Keratinocyte (primary cell): ENCODE measurements around the gene SYT8. TPM values are rescaled to one million over a fixed set of nuclear protein-coding genes. Genes with fewer than 3 reads are reported as not detected.
A peak's percentile ranks its signal among the peaks of the same experiment; 100 is the strongest.

Experiments
- DNase-seq: peaks from one replicate; pipeline ENCODE4 v3.0.0-alpha.2; 2011; ENCODE audit warnings: low read depth, missing footprints, low spot score
- FAIRE-seq: peaks from 2 replicates; lab custom pipeline; 2011; peaks lifted over from hg19 to GRCh38; lab: Jason Lieb, UNC
- H2AFZ ChIP-seq: 2 replicates; pipeline ENCODE4 v1.6.0; 2012; ENCODE audit warnings: low read length, control low read depth, inconsistent platforms; ENCODE audit not compliant: control insufficient read depth
- H3K27ac ChIP-seq: 2 replicates; pipeline ENCODE4 v1.5.1; 2011; ENCODE audit warnings: low read length; ENCODE audit not compliant: control insufficient read depth, insufficient read depth
- H3K27me3 ChIP-seq: 3 replicates; pipeline ENCODE4 v1.6.0; 2011; ENCODE audit warnings: low read length; ENCODE audit not compliant: control insufficient read depth, insufficient read depth; ENCODE audit errors: extremely low read depth
- H3K36me3 ChIP-seq, 2 experiments: 2 replicates in 1 of 2; 3 replicates in 1 of 2; pipeline ENCODE4 v1.5.1; 2011; ENCODE audit warnings: low read length in 2 of 2, mild to moderate bottlenecking in 1 of 2; ENCODE audit not compliant: control insufficient read depth in 2 of 2, insufficient read depth in 2 of 2; ENCODE audit errors: extremely low read depth in 1 of 2
- H3K4me1 ChIP-seq: 3 replicates; pipeline ENCODE4 v1.5.1; 2011; ENCODE audit warnings: low read length; ENCODE audit not compliant: control insufficient read depth, insufficient read depth; ENCODE audit errors: extremely low read depth
- H3K4me2 ChIP-seq: 3 replicates; pipeline ENCODE4 v1.6.0; 2011; ENCODE audit warnings: low read depth, low read length; ENCODE audit not compliant: control insufficient read depth, insufficient read depth; ENCODE audit errors: extremely low read depth
- H3K4me3 ChIP-seq, 3 experiments: fragments of 200-600 bp in 1 of 3; sonication (generic) in 1 of 3; 2 replicates in 2 of 3; 3 replicates in 1 of 3; pipeline ENCODE4 v1.5.1; 2011 to 2016; ENCODE audit warnings: low read length in 3 of 3, mild to moderate bottlenecking in 3 of 3, control low read depth in 2 of 3, inconsistent platforms in 1 of 3, low read depth in 1 of 3, mixed read lengths in 1 of 3, mixed run types in 1 of 3, moderate library complexity in 1 of 3; ENCODE audit not compliant: control insufficient read depth in 2 of 3, insufficient read depth in 2 of 3; ENCODE audit errors: extremely low read depth in 1 of 3
- H3K79me2 ChIP-seq: 2 replicates; pipeline ENCODE4 v1.6.0; 2012; ENCODE audit warnings: low read length; ENCODE audit not compliant: control insufficient read depth, insufficient read depth
- H3K9ac ChIP-seq: 3 replicates; pipeline ENCODE4 v1.6.0; 2011; ENCODE audit warnings: low read length; ENCODE audit not compliant: control insufficient read depth, insufficient read depth; ENCODE audit errors: extremely low read depth
- H3K9me1 ChIP-seq: 3 replicates; pipeline ENCODE4 v1.6.0; 2011; ENCODE audit warnings: low read length; ENCODE audit not compliant: control insufficient read depth, insufficient read depth; ENCODE audit errors: extremely low read depth
- H3K9me3 ChIP-seq: 2 replicates; pipeline ENCODE4 v1.5.1; 2012; ENCODE audit warnings: low read depth, low read length; ENCODE audit not compliant: control insufficient read depth
- H4K20me1 ChIP-seq: 3 replicates; pipeline ENCODE4 v1.6.0; 2011; ENCODE audit warnings: low read length; ENCODE audit not compliant: control insufficient read depth, insufficient read depth; ENCODE audit errors: extremely low read depth
- CTCF ChIP-seq, 3 experiments: IDR thresholded peaks in 1 of 3; conservative IDR thresholded peaks in 1 of 3; optimal IDR thresholded peaks in 1 of 3; 2 replicates in 2 of 3; 3 replicates in 1 of 3; pipeline versions ENCODE3 to v1.5.1; 2011; ENCODE audit warnings: low read length in 3 of 3, mild to moderate bottlenecking in 3 of 3, moderate library complexity in 2 of 3, control low read depth in 1 of 3, inconsistent platforms in 1 of 3; ENCODE audit not compliant: insufficient read depth in 2 of 3; ENCODE audit errors: extremely low read depth in 1 of 3
- EZH2 ChIP-seq: IDR thresholded peaks from one replicate; pipeline ENCODE4 v1.6.1; 2012; ENCODE audit warnings: inconsistent platforms, mild to moderate bottlenecking, low read length, moderate library complexity
- dilution Hi-C: fragments of 300-500 bp; cut with MboI; formaldehyde crosslinking; loops from one replicate; pipeline ENCODE4 v1.7.0; 2020; ENCODE audit warnings: low sequenced_read_pairs; ENCODE audit not compliant: extremely low pct_ligation_motif_present
- polyA plus RNA-seq, 5 experiments: library from polyadenylated mRNA; depleted of rRNA in 3 of 5; stranded (reverse) in 3 of 5; stranded (forward) in 1 of 5; unstranded in 1 of 5; fragments of >200 nt; gene quantifications; 1 replicate in 1 of 5; 2 replicates in 3 of 5; 3 replicates in 1 of 5; pipeline versions ENCODE4 v1.2.1 to v1.2.3, GENCODE V29; 2011 to 2012; ENCODE audit warnings: missing spikeins in 2 of 5, low read depth in 1 of 5, low replicate concordance in 1 of 5

SYT8 gene
- polyA plus RNA-seq, 1 donor (not counting 4 experiments of a cell fraction or from before 2014, with no cell fraction given), result 19.3 TPM

DNA sequence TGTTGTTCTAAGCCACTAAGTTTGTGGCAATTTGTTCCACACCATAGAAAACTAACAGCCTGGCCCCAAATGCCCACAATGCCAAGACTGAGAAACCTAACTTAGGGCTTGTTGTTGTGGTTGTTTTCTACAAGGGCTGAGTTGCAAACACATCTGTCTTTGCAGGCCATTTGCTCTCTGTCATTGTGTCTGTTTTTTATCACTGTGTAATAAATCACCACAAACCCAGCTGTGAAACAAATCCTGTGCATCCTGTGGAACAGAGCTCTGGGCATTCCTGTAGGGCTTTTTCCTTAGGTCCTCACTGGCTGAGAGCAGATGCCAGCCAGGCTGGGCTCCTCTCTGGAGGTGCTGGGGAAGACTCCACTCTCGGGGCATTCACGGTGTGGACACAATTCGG lies 15.7 kb upstream of the SYT8 start:
- H3K27ac ChIP-seq, result no peak overlapping the region
- no peaks in the 10 kb centered on the region for H3K79me2 ChIP-seq
- DNase-seq (no peak), FAIRE-seq (peak; percentile 34)
- H3K4me1 ChIP-seq, result peaks cover 18% of the 10 kb centered on the region
- H3K4me2 ChIP-seq, result no peak overlapping the region
- H2AFZ ChIP-seq, result no peak overlapping the region
- H3K4me3 ChIP-seq, result no peak overlapping the region
- no peaks in the 10 kb centered on the region for H3K36me3 ChIP-seq
- no peaks in the 10 kb centered on the region for H3K27me3 ChIP-seq
- no peaks in the 10 kb centered on the region for H3K9me1 ChIP-seq
- H4K20me1 ChIP-seq, result no peaks in the 10 kb centered on the region
- dilution Hi-C loops, result no loop called here
- H3K9ac ChIP-seq, result no peak overlapping the region
- peaks cover 7% of the 10 kb centered on the region for H3K9me3 ChIP-seq
- TF ChIP-seq CTCF (optimal IDR thresholded peaks at IDR 0.05 in 1 of 3, IDR thresholded peaks at IDR 0.05 in 1 of 3, conservative IDR thresholded peaks at IDR 0.05 in 1 of 3; ENCODE audit: extremely low read depth in 1 of 3, insufficient read depth in 2 of 3, low read length in 3 of 3) (no peak), EZH2 (no peak)

GRCh38 chr11:1820463-1821325 lies 14.1 kb upstream of the SYT8 start:
- Histone ChIP-seq H4K20me1 (no peaks in the 10 kb centered on the region), H3K4me1 (peaks cover 18% of the 10 kb centered on the region), H3K9ac (peak overlapping the region; percentile 14), H3K27me3 (no peaks in the 10 kb centered on the region), H3K4me3 (no peak overlapping the region), H3K79me2 (no peaks in the 10 kb centered on the region), H3K4me2 (peak overlapping the region; percentile 39), H3K27ac (peak overlapping the region; percentile 55), H2AFZ (no peak overlapping the region), H3K9me3 (peaks cover 7% of the 10 kb centered on the region), H3K9me1 (no peaks in the 10 kb centered on the region), H3K36me3 (no peaks in the 10 kb centered on the region)
- dilution Hi-C loops, result no loop called here
- TF ChIP-seq CTCF (optimal IDR thresholded peaks at IDR 0.05 in 1 of 3, IDR thresholded peaks at IDR 0.05 in 1 of 3, conservative IDR thresholded peaks at IDR 0.05 in 1 of 3; ENCODE audit: extremely low read depth in 1 of 3, insufficient read depth in 2 of 3, low read length in 3 of 3) (no peak), EZH2 (no peak)
- peak; percentile 91 for DNase-seq
- no peak for FAIRE-seq
